Gastroesophageal sphincter (tissue), 3 donors: Measurements from ENCODE around the gene GRK3.

Source experiments
- CTCF ChIP-seq, 4 experiments: fragments of 200-600 bp in 2 of 4; fragments of 450-650 bp in 2 of 4; sonication (generic) in 1 of 4; IDR thresholded peaks; one replicate each; pipeline ENCODE4 v1.5.1; 2017 to 2019; ENCODE audit warnings: antibody characterized with exemption in 4 of 4, mild to moderate bottlenecking in 2 of 4, moderate library complexity in 2 of 4
- POLR2A ChIP-seq, 2 donors: fragments of 450-650 bp; IDR thresholded peaks; one replicate each; pipeline ENCODE4 v1.6.1; 2017; ENCODE audit warnings: antibody characterized with exemption in 2 of 2, mild to moderate bottlenecking in 2 of 2, moderate library complexity in 1 of 2

- no peak for TF ChIP-seq CTCF (IDR thresholded peaks at IDR 0.05)
- TF ChIP-seq POLR2A (IDR thresholded peaks at IDR 0.05) = no peak
Observed at GRCh38 chr22:25729016-25729995, 164.8 kb downstream of the GRK3 start.
